ENCODE results near the gene TBC1D22B.

GRCh38 chr6:37269105-37269504 lies 11.5 kb downstream of the TBC1D22B start:
- TF ChIP-seq ZNF217 (CRISPR knock-in tag; IDR thresholded peaks at IDR 0.05): no peak
- no peak for TF ChIP-seq PHF21A (IDR thresholded peaks at IDR 0.05; ENCODE audit: borderline replicate concordance, low read depth)
- TF ChIP-seq, protein P1, sequence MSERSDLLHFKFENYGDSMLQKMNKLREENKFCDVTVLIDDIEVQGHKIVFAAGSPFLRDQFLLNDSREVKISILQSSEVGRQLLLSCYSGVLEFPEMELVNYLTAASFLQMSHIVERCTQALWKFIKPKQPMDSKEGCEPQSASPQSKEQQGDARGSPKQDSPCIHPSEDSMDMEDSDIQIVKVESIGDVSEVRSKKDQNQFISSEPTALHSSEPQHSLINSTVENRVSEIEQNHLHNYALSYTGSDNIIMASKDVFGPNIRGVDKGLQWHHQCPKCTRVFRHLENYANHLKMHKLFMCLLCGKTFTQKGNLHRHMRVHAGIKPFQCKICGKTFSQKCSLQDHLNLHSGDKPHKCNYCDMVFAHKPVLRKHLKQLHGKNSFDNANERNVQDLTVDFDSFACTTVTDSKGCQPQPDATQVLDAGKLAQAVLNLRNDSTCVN (CRISPR knock-in tag; IDR thresholded peaks at IDR 0.05): no peak
- TF ChIP-seq ZNF12 (CRISPR knock-in tag; IDR thresholded peaks at IDR 0.05): no peak
- TF ChIP-seq NFYB (IDR thresholded peaks at IDR 0.05; ENCODE audit: extremely low read depth, insufficient read length): no peak
- TF ChIP-seq ZBTB11 (CRISPR knock-in tag; IDR thresholded peaks at IDR 0.05): no peak
- no peak for TF ChIP-seq GTF2B (IDR thresholded peaks at IDR 0.05; ENCODE audit: extremely low read depth, insufficient read length)
- no peak for TF ChIP-seq ZEB2 (IDR thresholded peaks at IDR 0.05)
- TF ChIP-seq CTCF (IDR thresholded peaks at IDR 0.05 in 2 of 3, conservative IDR thresholded peaks at IDR 0.05 in 1 of 3; ENCODE audit: insufficient read depth in 2 of 3, low read depth in 1 of 3, low read length in 3 of 3): no peak
